ENCODE results near the gene MYRIP. TPM values are rescaled to one million over a fixed set of nuclear protein-coding genes. Genes with fewer than 3 reads are reported as not detected.

Gene MYRIP
- total and polyA plus RNA-seq, 2 experiments from 2014 or later, result 1.5 to 1.8 TPM

GRCh38 chr3:40189118-40189517, 379.7 kb downstream of the MYRIP start:
- Mint-ChIP-seq H3K9me3 (no peaks in the 10 kb centered on the region), H3K4me1 (peaks cover 17% of the 10 kb centered on the region), H3K4me3 (no peak overlapping the region), H3K27me3 (ENCODE audit: insufficient read depth, low read depth, poor library complexity) (no peaks in the 10 kb centered on the region), H3K36me3 (ENCODE audit: low read depth) (no peaks in the 10 kb centered on the region), H3K27ac (no peak overlapping the region)
- no peaks in the 10 kb centered on the region for H4K20me1 ChIP-seq (replicated peaks; ENCODE audit: insufficient read depth)
- DNase-seq (ENCODE audit: low spot score) (no peak), ATAC-seq (no peak)
- H3F3A ChIP-seq (replicated peaks; ENCODE audit: low read depth), result no peaks in the 10 kb centered on the region
- no peak overlapping the region for H3K4me2 ChIP-seq
- H3K9me2 ChIP-seq (ENCODE audit: insufficient read depth), result no peaks in the 10 kb centered on the region
- no peak overlapping the region for H3K27ac ChIP-seq (ENCODE audit: low read depth)
- H3K36me3 ChIP-seq (ENCODE audit: insufficient read depth), result no peaks in the 10 kb centered on the region
- H3K79me2 ChIP-seq (replicated peaks; ENCODE audit: insufficient read depth), result no peaks in the 10 kb centered on the region
- H3K4me3 ChIP-seq, result no peak overlapping the region
- H3K4me1 ChIP-seq (ENCODE audit: insufficient read depth), result peaks cover 10% of the 10 kb centered on the region; the same call in 1 of the 2 replicates
- TF ChIP-seq ZNF114 (CRISPR knock-in tag; IDR thresholded peaks at IDR 0.05) (no peak), EZH2phosphoT487 (IDR thresholded peaks at IDR 0.05; ENCODE audit: unreplicated experiment) (no peak), NANOG (IDR thresholded peaks at IDR 0.05; ENCODE audit: borderline replicate concordance) (no peak), ZNF331 (CRISPR knock-in tag; IDR thresholded peaks at IDR 0.05; ENCODE audit: low read depth) (no peak), POLR2AphosphoS5 (IDR thresholded peaks at IDR 0.05; ENCODE audit: low read depth) (no peak), EZH2 (IDR thresholded peaks at IDR 0.05; ENCODE audit: low read depth, unreplicated experiment) (no peak), STAT1 (IDR thresholded peaks at IDR 0.05; ENCODE audit: unreplicated experiment) (no peak), CREB1 (CRISPR knock-in tag; IDR thresholded peaks at IDR 0.05; ENCODE audit: low read depth) (no peak), CTCF (conservative IDR thresholded peaks at IDR 0.05; ENCODE audit: low read depth in 2 of 2) (no peak), REST (IDR thresholded peaks at IDR 0.05; ENCODE audit: unreplicated experiment) (no peak), JUNB (IDR thresholded peaks at IDR 0.05; ENCODE audit: unreplicated experiment) (no peak), ETS1 (IDR thresholded peaks at IDR 0.05) (no peak), ZNF462 (CRISPR knock-in tag; IDR thresholded peaks at IDR 0.05) (no peak)
- no peak overlapping the region for H2AFZ ChIP-seq
- no peaks in the 10 kb centered on the region for H3K27me3 ChIP-seq (ENCODE audit: insufficient read depth)
